ENCODE measurements around the gene PIH1D2.
A peak's percentile ranks its signal among the peaks of the same experiment; 100 is the strongest.

Gene PIH1D2

DNA sequence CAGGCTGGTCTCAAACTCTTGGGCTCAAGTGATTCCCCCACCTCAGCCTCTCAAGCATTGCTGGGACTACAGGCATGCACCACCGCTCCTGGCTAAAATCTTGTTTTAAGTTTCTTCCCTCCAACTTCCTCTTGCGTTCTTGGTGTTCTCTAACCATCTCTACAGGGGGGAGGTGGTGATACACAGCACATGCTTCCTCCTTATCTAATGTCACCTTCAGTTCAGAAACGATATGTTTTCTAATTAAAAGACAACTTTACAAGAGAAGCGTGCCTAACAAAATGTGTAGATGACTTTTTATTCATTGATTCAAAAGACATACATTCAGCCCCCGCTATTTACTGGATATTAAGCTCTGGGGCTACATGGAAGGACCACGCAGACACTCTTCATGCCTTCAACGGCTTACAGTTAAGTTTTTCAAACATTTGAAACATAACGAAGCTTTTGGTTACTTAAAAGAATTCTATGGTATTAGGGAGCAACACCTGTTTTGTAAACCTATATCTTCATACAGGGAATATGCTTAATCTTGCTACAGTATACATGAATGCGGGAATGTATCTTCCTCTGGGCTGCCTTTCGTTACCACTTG lies 49.5 kb downstream of the PIH1D2 start:
- H3K4me3 ChIP-seq (ENCODE audit: low read depth, low read length), result peak overlapping the region; percentile 93
- no peaks in the 10 kb centered on the region for H3K9me3 ChIP-seq (ENCODE audit: control insufficient read depth, insufficient read depth, low read length)
- no peaks in the 10 kb centered on the region for H3K4me1 ChIP-seq (ENCODE audit: control insufficient read depth, insufficient read depth, low read length)
- H3K27me3 ChIP-seq (ENCODE audit: control insufficient read depth, insufficient read depth, low read length), result no peaks in the 10 kb centered on the region
- H3K36me3 ChIP-seq (ENCODE audit: control insufficient read depth, insufficient read depth, low read length), result peaks cover 8% of the 10 kb centered on the region
- H3K9ac ChIP-seq (ENCODE audit: low read depth, low read length), result peak overlapping the region; percentile 49

GRCh38 chr11:112023104-112023503 lies 50.7 kb downstream of the PIH1D2 start:
- Histone ChIP-seq H3K4me1 (ENCODE audit: control insufficient read depth, insufficient read depth, low read length) (no peaks in the 10 kb centered on the region), H3K9ac (ENCODE audit: low read depth, low read length) (no peak overlapping the region), H3K9me3 (ENCODE audit: control insufficient read depth, insufficient read depth, low read length) (no peaks in the 10 kb centered on the region), H3K27me3 (ENCODE audit: control insufficient read depth, insufficient read depth, low read length) (no peaks in the 10 kb centered on the region), H3K4me3 (ENCODE audit: low read depth, low read length) (no peak overlapping the region), H3K36me3 (ENCODE audit: control insufficient read depth, insufficient read depth, low read length) (no peaks in the 10 kb centered on the region)

DNA sequence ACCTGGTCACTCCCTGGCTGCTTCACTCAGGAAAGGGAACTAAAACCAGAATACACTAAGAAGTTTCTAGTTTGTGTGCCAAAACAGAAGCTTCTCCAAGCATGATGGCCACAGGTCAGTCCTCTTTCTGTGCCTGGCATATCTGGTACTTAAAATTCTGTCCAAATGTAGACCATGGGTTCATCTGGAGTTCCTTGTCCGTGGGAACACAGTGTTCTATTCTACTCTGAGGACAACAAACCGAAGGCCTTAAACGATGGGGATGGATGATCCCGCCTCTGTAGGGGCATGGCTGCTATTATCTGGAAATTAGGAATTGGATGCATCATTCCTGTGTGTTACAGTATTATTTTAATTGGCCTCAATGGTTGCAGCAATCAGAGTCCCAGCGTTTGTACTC lies 54.8 kb downstream of the PIH1D2 start:
- Histone ChIP-seq H3K9me3 (ENCODE audit: control insufficient read depth, insufficient read depth, low read length) (no peaks in the 10 kb centered on the region), H3K27me3 (ENCODE audit: control insufficient read depth, insufficient read depth, low read length) (no peaks in the 10 kb centered on the region), H3K4me3 (ENCODE audit: low read depth, low read length) (no peak overlapping the region), H3K4me1 (ENCODE audit: control insufficient read depth, insufficient read depth, low read length) (no peaks in the 10 kb centered on the region), H3K36me3 (ENCODE audit: control insufficient read depth, insufficient read depth, low read length) (no peaks in the 10 kb centered on the region), H3K9ac (ENCODE audit: low read depth, low read length) (no peak overlapping the region)

All from iPS-15b (cell line).